A549 (cell line): ENCODE measurements around the gene CDYL2. TPM values are rescaled to one million over a fixed set of nuclear protein-coding genes. Genes with fewer than 3 reads are reported as not detected.

ENCODE experiments used
- ATAC-seq, 2 experiments: fragments of 200-7000 bp in 1 of 2; fragments of >200 bp in 1 of 2; cut with Nextera tagmentation in 1 of 2; cut with Tn5 transposase in 1 of 2; 3 replicates each; pipeline versions ENCODE4 v1.8.0 to v1.9.1; 2018 to 2020; ENCODE audit warnings: mild to moderate bottlenecking in 1 of 2, moderate library complexity in 1 of 2
- CTCF ChIA-PET: fragments of 300-600 bp; sonication (Branson Sonifier 250); formaldehyde crosslinking; extraction: SDS; loops from one replicate; lab custom pipeline; 2021; ENCODE audit warnings: antibody characterized with exemption, inconsistent platforms; lab: Yijun Ruan, JAX
- POLR2A ChIA-PET: fragments of 350-600 bp; formaldehyde crosslinking; extraction: SDS; loops from one replicate; lab custom pipeline; 2021; ENCODE audit warnings: antibody characterized with exemption, inconsistent platforms; lab: Yijun Ruan, JAX
- DNase-seq, 2 experiments: peaks; one replicate each; pipeline versions ENCODE4 v3.0.0 to v3.0.0-alpha.2; 2011 to 2016; ENCODE audit warnings: low read depth in 1 of 2, low spot score in 1 of 2
- FAIRE-seq: peaks from 2 replicates; lab custom pipeline; 2011; peaks lifted over from hg19 to GRCh38; lab: Jason Lieb, UNC
- H3K27ac ChIP-seq, 2 experiments: fragments of >200 bp; sonication (Bioruptor Twin); formaldehyde crosslinking; 3 replicates each; pipeline ENCODE4 v1.5.1; 2016 to 2017
- H3K4me1 ChIP-seq: fragments of >200 bp; sonication (Bioruptor Twin); formaldehyde crosslinking; 3 replicates; pipeline ENCODE4 v1.6.1; 2016
- H3K4me2 ChIP-seq: fragments of >200 bp; sonication (Bioruptor Twin); formaldehyde crosslinking; 3 replicates; pipeline ENCODE4 v1.6.1; 2016
- H3K4me3 ChIP-seq: fragments of >200 bp; sonication (Bioruptor Twin); formaldehyde crosslinking; 3 replicates; pipeline ENCODE4 v1.5.1; 2016
- H3K9me3 ChIP-seq: fragments of >200 bp; sonication (Bioruptor Twin); formaldehyde crosslinking; 3 replicates; pipeline ENCODE4 v1.6.1; 2016
- BCL3 ChIP-seq: fragments of >200 bp; sonication (Bioruptor Twin); formaldehyde crosslinking; IDR thresholded peaks from 3 replicates; pipeline ENCODE4 v1.6.1; 2016
- BHLHE40 ChIP-seq: IDR thresholded peaks from 2 replicates; pipeline ENCODE4 v1.6.1; 2012; ENCODE audit warnings: low read depth, low read length, inconsistent platforms
- CBX8 ChIP-seq: fragments of 200-600 bp; sonication (generic); IDR thresholded peaks from 2 replicates; pipeline ENCODE4 v1.6.1; 2016
- CHD4 ChIP-seq: fragments of 200-600 bp; sonication (generic); IDR thresholded peaks from 2 replicates; pipeline ENCODE4 v1.6.1; 2016; ENCODE audit warnings: antibody characterized with exemption, mild to moderate bottlenecking, borderline replicate concordance
- CTCF ChIP-seq: fragments of >200 bp; sonication (Bioruptor Twin); formaldehyde crosslinking; IDR thresholded peaks from 3 replicates; pipeline ENCODE4 v1.5.1; 2016
- E2F6 ChIP-seq: IDR thresholded peaks from 2 replicates; pipeline ENCODE4 v1.6.1; 2012; ENCODE audit warnings: low read depth, borderline replicate concordance
- FOSB ChIP-seq: fragments of 250-450 bp; sonication (Bioruptor Pico); IDR thresholded peaks from 2 replicates; pipeline ENCODE4 v1.5.0; 2020; ENCODE audit warnings: mild to moderate bottlenecking, moderate library complexity
- HES2 ChIP-seq: fragments of >200 bp; sonication (Bioruptor Twin); formaldehyde crosslinking; IDR thresholded peaks from 2 replicates; pipeline ENCODE4 v1.6.1; 2016
- HOXA7 ChIP-seq: fragments of 250-450 bp; sonication (Bioruptor Pico); IDR thresholded peaks from 2 replicates; pipeline ENCODE4 v1.5.0; 2020; ENCODE audit warnings: mild to moderate bottlenecking, moderate library complexity
- HOXB13 ChIP-seq: fragments of 250-450 bp; sonication (Bioruptor Pico); IDR thresholded peaks from 2 replicates; pipeline ENCODE4 v1.5.0; 2020; ENCODE audit warnings: low read depth, mild to moderate bottlenecking, moderate library complexity
- JUN ChIP-seq, 2 experiments: fragments of >200 bp; sonication (Bioruptor Twin); formaldehyde crosslinking; IDR thresholded peaks; 2 replicates in 1 of 2; 3 replicates in 1 of 2; pipeline ENCODE4 v1.6.1; 2016 to 2017
- JUNB ChIP-seq: fragments of >200 bp; sonication (Bioruptor Twin); formaldehyde crosslinking; IDR thresholded peaks from 2 replicates; pipeline ENCODE4 v1.6.1; 2016
- KDM1A ChIP-seq: fragments of 200-600 bp; sonication (generic); IDR thresholded peaks from 2 replicates; pipeline ENCODE4 v1.6.1; 2016; ENCODE audit warnings: low read depth, mild to moderate bottlenecking
- KDM5A ChIP-seq: fragments of 200-600 bp; sonication (generic); IDR thresholded peaks from 2 replicates; pipeline ENCODE4 v1.6.1; 2016; ENCODE audit warnings: antibody characterized with exemption, mild to moderate bottlenecking
- MAFK ChIP-seq: fragments of 450-650 bp; IDR thresholded peaks from 2 replicates; pipeline ENCODE4 v1.6.1; 2014; ENCODE audit not compliant: partially characterized antibody
- MYC ChIP-seq: IDR thresholded peaks from 2 replicates; pipeline ENCODE4 v1.6.1; 2012; ENCODE audit warnings: mild to moderate bottlenecking, inconsistent platforms, low read length, improper control_type of control experiment, borderline replicate concordance
- NPAS2 ChIP-seq: fragments of 250-450 bp; sonication (Bioruptor Pico); IDR thresholded peaks from 2 replicates; pipeline ENCODE4 v1.8.0; 2022; ENCODE audit warnings: mild to moderate bottlenecking, moderate library complexity, borderline replicate concordance
- REST ChIP-seq: fragments of 200-600 bp; sonication (generic); IDR thresholded peaks from 2 replicates; pipeline ENCODE4 v1.6.1; 2016; ENCODE audit warnings: antibody characterized with exemption, mild to moderate bottlenecking, moderate library complexity
- RNF2 ChIP-seq: fragments of 200-600 bp; sonication (generic); IDR thresholded peaks from 2 replicates; pipeline ENCODE4 v1.6.1; 2016; ENCODE audit warnings: low read depth, mild to moderate bottlenecking, antibody characterized with exemption, moderate library complexity, borderline replicate concordance
- TFCP2L1 ChIP-seq: fragments of 250-450 bp; sonication (Bioruptor Pico); IDR thresholded peaks from 2 replicates; pipeline ENCODE4 v1.5.0; 2021; ENCODE audit warnings: mild to moderate bottlenecking
- ZC3H11A ChIP-seq: fragments of 450-650 bp; IDR thresholded peaks from 2 replicates; pipeline ENCODE4 v1.6.1; 2014; ENCODE audit warnings: antibody characterized with exemption, mild to moderate bottlenecking
- ZSCAN20 ChIP-seq: fragments of 250-450 bp; sonication (Bioruptor Pico); IDR thresholded peaks from 2 replicates; pipeline ENCODE4 v1.8.0; 2022; ENCODE audit warnings: mild to moderate bottlenecking, moderate library complexity
- WGBS: methylation state at CpG from one replicate; pipeline ENCODE4 v1.1.6; 2017; ENCODE audit errors: missing lambda C conversion rate; 5-methylcytosine and 5-hydroxymethylcytosine counted together
- polyA plus RNA-seq, 4 experiments: library from polyadenylated mRNA; depleted of rRNA in 3 of 4; stranded (reverse); fragments of >200 nt; fragmentation: RNase III in 1 of 4; extraction: RNeasy Plus Mini Kit Qiagen cat#74134 plus additional on column Dnase treatment in 1 of 4; gene quantifications; 2 replicates in 3 of 4; 3 replicates in 1 of 4; pipeline ENCODE4 v1.2.3, GENCODE V29; 2011 to 2017

The CDYL2 gene
- polyA plus RNA-seq, 2 of the 4 experiments (the other 2 are of a cell fraction): 0.05 to 0.10 TPM

GRCh38 chr16:80639636-80640035, 164.8 kb downstream of the CDYL2 start:
- Histone ChIP-seq H3K4me2 (no peak overlapping the region), H3K4me3 (no peak overlapping the region), H3K9me3 (no peaks in the 10 kb centered on the region), H3K4me1 (no peaks in the 10 kb centered on the region), H3K27ac (no peak overlapping the region)
- TF ChIP-seq CTCF: no peak
- no peak for TF ChIP-seq NPAS2 (CRISPR knock-in tag)
- TF ChIP-seq ZC3H11A: no peak
- DNase-seq: no peak
- POLR2A ChIA-PET: no interaction called here
- no peak for FAIRE-seq
- CTCF ChIA-PET: no interaction called here
- 14% methylated on average over 6 of the region's 6 CpGs for WGBS
- ATAC-seq: no peak

GRCh38 chr16:80637621-80638020, 166.8 kb downstream of the CDYL2 start:
- FAIRE-seq: no peak
- 71% methylated on average over 4 of the region's 4 CpGs for WGBS

GRCh38 chr16:80631581-80631980, 172.8 kb downstream of the CDYL2 start:
- 9% methylated on average over 3 of the region's 3 CpGs for WGBS
- Histone ChIP-seq H3K4me1 (no peaks in the 10 kb centered on the region), H3K4me2 (no peak overlapping the region), H3K9me3 (no peaks in the 10 kb centered on the region), H3K4me3 (no peak overlapping the region), H3K27ac (no peak overlapping the region)
- no peak for ATAC-seq
- no peak for FAIRE-seq
- DNase-seq: no peak
- TF ChIP-seq TFCP2L1 (CRISPR knock-in tag): no peak
- TF ChIP-seq REST: no peak
- no peak for TF ChIP-seq RNF2
- no peak for TF ChIP-seq HOXB13
- TF ChIP-seq HES2: no peak
- no peak for TF ChIP-seq MAFK
- no peak for TF ChIP-seq HOXA7
- TF ChIP-seq CBX8: no peak
- POLR2A ChIA-PET: no interaction called here
- CTCF ChIA-PET: no interaction called here

More at GRCh38 chr16:80637621-80638020, 166.8 kb downstream of the CDYL2 start:
- Histone ChIP-seq H3K4me3 (no peak overlapping the region), H3K27ac (no peak overlapping the region), H3K4me2 (no peak overlapping the region), H3K9me3 (no peaks in the 10 kb centered on the region), H3K4me1 (no peaks in the 10 kb centered on the region)
- POLR2A ChIA-PET: no interaction called here
- DNase-seq (no peak), ATAC-seq (no peak)
- CTCF ChIA-PET: no interaction called here
- TF ChIP-seq KDM5A (no peak), BCL3 (no peak), E2F6 (no peak), KDM1A (no peak), BHLHE40 (no peak), ZSCAN20 (CRISPR knock-in tag) (no peak), CHD4 (no peak), FOSB (CRISPR knock-in tag) (no peak), JUN (IDR thresholded peaks at IDR 0.05) (no peak), MAFK (no peak), JUNB (no peak), MYC (no peak)
